Measurements from ENCODE around the gene SRCAP. TPM values are rescaled to one million over a fixed set of nuclear protein-coding genes. Genes with fewer than 3 reads are reported as not detected.

SRCAP gene
- total and polyA plus RNA-seq, 11 donors, result 22.9 to 51.2 (median 39.7) TPM

- Histone ChIP-seq H3K4me3 (no peak overlapping the region), H3K9me3 (no peaks in the 10 kb centered on the region), H3K36me3 (peaks cover 6 to 100% (median 97%) of the 10 kb centered on the region in 9 donors), H3K4me1 (peaks cover 0 to 36% (median 17%) of the 10 kb centered on the region in 12 donors), H3K27me3 (no peaks in the 10 kb centered on the region), H3K27ac (no peak overlapping the region)
- TF ChIP-seq, protein P1, sequence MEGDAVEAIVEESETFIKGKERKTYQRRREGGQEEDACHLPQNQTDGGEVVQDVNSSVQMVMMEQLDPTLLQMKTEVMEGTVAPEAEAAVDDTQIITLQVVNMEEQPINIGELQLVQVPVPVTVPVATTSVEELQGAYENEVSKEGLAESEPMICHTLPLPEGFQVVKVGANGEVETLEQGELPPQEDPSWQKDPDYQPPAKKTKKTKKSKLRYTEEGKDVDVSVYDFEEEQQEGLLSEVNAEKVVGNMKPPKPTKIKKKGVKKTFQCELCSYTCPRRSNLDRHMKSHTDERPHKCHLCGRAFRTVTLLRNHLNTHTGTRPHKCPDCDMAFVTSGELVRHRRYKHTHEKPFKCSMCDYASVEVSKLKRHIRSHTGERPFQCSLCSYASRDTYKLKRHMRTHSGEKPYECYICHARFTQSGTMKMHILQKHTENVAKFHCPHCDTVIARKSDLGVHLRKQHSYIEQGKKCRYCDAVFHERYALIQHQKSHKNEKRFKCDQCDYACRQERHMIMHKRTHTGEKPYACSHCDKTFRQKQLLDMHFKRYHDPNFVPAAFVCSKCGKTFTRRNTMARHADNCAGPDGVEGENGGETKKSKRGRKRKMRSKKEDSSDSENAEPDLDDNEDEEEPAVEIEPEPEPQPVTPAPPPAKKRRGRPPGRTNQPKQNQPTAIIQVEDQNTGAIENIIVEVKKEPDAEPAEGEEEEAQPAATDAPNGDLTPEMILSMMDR (IDR thresholded peaks at IDR 0.05), result no peak
- no peak for TF ChIP-seq POLR2A (IDR thresholded peaks at IDR 0.05)
- peak in 2 of 5 donors; percentile 11 to 15 for DNase-seq
- ATAC-seq, result no peak
- intact Hi-C loops (cut with DNase I), result loop anchor here in 1 of 10 donors (5.0 kb wide), 1 partner anchor 38 kb away; no protein-coding TSS in a partner anchor
- WGBS, 4 donors, result 91 to 95% (median 94%) methylated on average over 9 to 17 of the region's 17 CpGs
Measured at GRCh38 chr16:30769379-30770089, 70.6 kb downstream of the SRCAP start.

- Histone ChIP-seq H3K4me3 (no peak overlapping the region), H3K4me1 (peaks cover 0 to 38% (median 24%) of the 10 kb centered on the region in 12 donors), H3K36me3 (peaks cover 6 to 80% (median 76%) of the 10 kb centered on the region in 9 donors), H3K27me3 (no peaks in the 10 kb centered on the region), H3K27ac (no peak overlapping the region), H3K9me3 (no peaks in the 10 kb centered on the region)
- intact Hi-C loops (cut with DNase I), result loop anchor here in 1 of 10 donors (5.0 kb wide), 1 partner anchor 36 kb away; no protein-coding TSS in a partner anchor
- ATAC-seq, result no peak
- WGBS, 4 donors, result 86 to 89% (median 88%) methylated on average over 13 to 14 of the region's 14 CpGs
- no peak for TF ChIP-seq POLR2A (IDR thresholded peaks at IDR 0.05)
- TF ChIP-seq, protein P1 (IDR thresholded peaks at IDR 0.05), result no peak
- DNase-seq, result no peak
Measured at GRCh38 chr16:30771726-30772125, 72.8 kb downstream of the SRCAP start.

- Histone ChIP-seq H3K36me3 (peaks cover 6 to 59% (median 55%) of the 10 kb centered on the region in 9 donors), H3K27me3 (no peaks in the 10 kb centered on the region), H3K27ac (peak overlapping the region in 2 of 12 donors; percentile 91 to 97), H3K4me3 (no peak overlapping the region), H3K4me1 (peaks cover 0 to 41% (median 23%) of the 10 kb centered on the region in 12 donors), H3K9me3 (no peaks in the 10 kb centered on the region)
- TF ChIP-seq POLR2A (IDR thresholded peaks at IDR 0.05), result no peak
- TF ChIP-seq, protein P1 (IDR thresholded peaks at IDR 0.05), result no peak
- intact Hi-C loops (cut with DNase I), result loop anchor here in 1 of 10 donors (5.0 kb wide), 1 partner anchor 33 kb away; no protein-coding TSS in a partner anchor
- ATAC-seq, result no peak
- 82 to 89% (median 87%) methylated on average over 13 to 14 of the region's 14 CpGs for WGBS, 4 donors
- DNase-seq, result peak in 1 of 5 donors; percentile 58
Measured at GRCh38 chr16:30773826-30774225, 74.9 kb downstream of the SRCAP start.
